ENCODE results near the gene MEGF11.

DNA sequence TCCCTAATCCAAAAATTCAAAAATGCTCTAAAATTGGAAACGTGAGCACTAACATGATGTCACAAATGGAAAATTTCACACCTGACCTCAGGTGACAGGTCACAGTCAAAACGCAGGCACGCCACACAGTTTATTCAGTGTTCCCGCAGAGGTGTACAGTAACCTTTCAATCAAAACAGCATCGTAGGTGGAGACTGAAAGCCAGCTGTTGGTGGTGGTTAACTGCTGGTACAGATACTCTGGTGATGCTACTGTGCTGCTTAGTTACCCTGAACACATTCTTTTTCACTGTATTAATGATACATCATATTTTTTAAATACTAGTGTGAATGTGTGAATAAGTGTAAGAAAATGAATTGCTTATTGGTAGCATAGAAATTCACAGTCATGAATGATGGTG lies 360.5 kb downstream of the MEGF11 start:
- TF ChIP-seq, protein P1, sequence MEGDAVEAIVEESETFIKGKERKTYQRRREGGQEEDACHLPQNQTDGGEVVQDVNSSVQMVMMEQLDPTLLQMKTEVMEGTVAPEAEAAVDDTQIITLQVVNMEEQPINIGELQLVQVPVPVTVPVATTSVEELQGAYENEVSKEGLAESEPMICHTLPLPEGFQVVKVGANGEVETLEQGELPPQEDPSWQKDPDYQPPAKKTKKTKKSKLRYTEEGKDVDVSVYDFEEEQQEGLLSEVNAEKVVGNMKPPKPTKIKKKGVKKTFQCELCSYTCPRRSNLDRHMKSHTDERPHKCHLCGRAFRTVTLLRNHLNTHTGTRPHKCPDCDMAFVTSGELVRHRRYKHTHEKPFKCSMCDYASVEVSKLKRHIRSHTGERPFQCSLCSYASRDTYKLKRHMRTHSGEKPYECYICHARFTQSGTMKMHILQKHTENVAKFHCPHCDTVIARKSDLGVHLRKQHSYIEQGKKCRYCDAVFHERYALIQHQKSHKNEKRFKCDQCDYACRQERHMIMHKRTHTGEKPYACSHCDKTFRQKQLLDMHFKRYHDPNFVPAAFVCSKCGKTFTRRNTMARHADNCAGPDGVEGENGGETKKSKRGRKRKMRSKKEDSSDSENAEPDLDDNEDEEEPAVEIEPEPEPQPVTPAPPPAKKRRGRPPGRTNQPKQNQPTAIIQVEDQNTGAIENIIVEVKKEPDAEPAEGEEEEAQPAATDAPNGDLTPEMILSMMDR (IDR thresholded peaks at IDR 0.05; ENCODE audit: insufficient read depth, low read length, poor library complexity, severe bottlenecking): no peak
- TF ChIP-seq EZH2phosphoT487 (conservative IDR thresholded peaks at IDR 0.05; ENCODE audit: low read length): no peak
